Measurements from ENCODE around the gene BOK.

BOK gene

DNA sequence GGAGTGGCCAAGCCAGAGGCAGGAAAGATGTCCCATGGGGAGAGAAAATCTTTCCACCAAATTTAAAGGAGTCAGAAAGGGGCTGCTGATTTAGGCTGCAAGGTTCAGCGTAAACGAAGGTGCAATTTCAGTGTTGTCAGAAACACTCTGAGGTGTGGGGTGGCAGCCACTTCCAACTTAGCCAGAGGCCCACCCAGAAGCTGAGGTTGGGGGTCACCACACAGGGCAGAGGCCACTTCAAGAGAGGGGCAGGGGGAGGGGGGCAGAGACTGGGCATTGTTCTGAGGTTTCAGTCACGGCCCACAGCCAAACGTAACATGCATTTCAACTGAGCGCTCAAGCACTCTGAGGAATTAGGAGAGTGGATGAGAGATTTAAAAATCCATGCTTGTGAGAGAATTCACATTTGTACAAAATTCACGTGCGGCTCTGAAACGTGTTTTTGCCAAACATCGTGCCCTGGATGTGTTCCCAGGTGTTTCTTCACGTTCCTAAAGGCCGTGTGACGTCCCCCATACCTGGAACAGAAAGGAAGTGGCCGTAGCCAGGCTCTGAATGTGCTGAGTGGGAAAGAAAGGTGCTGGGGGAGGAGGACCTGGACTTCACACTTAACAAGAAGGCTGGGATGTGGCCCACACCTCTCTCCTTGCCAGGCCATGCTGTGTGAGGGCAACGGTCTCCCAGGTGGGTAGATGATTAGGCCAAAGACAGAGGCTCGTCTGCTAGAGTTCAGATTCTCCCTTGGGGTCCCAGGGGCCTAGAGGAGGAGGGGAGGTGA lies 19.5 kb upstream of the BOK start:
- no peak for DNase-seq (ENCODE audit: low read depth, low spot score)

- no peak for DNase-seq (ENCODE audit: low read depth, low spot score)
Observed at GRCh38 chr2:241539616-241540374, 18.8 kb upstream of the BOK start.

DNA sequence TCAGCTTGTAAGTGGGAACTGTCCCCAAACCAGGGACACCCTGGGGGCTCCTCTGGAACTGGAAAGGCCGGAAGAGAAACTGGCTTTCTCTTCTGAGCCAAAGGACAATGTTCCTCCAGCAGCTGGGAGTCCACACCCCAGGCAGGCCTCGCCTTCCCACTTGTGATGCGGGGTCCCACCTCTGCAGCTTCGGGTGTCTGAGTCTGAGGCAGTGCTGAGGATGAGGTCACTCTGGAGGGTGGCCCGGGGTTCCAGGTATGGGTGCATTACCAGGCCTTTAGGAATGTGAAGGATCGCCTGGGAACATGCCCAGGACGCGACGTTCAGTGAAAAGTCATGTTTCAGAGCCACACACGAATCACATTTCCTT lies 18.2 kb upstream of the BOK start:
- no peak for DNase-seq (ENCODE audit: low read depth, low spot score)

DNA sequence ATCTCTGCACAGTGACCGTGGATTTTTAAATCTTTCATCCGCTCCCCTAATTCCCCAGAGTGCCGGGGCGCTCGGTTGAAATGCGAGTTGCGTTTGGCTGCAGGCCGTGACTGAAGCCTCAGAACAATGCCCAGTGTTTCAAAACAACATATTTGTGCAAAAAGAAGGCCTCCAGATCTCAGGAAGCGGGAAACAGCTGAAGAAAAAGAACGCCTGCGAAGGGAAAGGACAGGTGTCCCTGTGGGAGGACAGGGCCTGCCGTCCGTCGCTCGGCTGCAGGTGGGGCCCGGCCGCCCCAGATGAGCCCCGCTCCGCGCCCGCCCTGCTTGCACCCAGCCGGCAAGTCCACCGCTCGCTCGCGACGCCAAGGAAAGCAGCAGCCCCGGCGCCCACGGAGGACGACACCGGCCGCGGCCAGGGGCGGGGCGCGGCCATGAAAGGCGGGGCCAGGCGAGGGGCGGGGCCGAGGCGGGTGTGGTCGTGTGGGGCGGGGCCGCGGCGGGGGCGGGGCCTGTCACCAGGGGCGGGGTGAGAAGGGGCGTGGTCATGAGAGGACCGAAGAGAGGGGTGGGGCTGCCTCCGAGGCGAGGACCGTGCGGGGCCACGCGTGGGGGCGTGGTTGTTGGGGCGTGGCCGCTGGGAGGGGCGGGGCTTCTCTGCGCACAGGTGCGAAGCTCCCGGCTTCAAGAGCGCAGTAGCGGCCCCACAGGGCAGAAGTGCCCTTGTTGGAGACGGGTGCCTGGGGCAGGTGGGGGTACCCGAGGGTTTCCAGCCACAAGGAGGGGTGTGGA lies 17.6 kb upstream of the BOK start:
- no peak for DNase-seq (ENCODE audit: low read depth, low spot score)

DNA sequence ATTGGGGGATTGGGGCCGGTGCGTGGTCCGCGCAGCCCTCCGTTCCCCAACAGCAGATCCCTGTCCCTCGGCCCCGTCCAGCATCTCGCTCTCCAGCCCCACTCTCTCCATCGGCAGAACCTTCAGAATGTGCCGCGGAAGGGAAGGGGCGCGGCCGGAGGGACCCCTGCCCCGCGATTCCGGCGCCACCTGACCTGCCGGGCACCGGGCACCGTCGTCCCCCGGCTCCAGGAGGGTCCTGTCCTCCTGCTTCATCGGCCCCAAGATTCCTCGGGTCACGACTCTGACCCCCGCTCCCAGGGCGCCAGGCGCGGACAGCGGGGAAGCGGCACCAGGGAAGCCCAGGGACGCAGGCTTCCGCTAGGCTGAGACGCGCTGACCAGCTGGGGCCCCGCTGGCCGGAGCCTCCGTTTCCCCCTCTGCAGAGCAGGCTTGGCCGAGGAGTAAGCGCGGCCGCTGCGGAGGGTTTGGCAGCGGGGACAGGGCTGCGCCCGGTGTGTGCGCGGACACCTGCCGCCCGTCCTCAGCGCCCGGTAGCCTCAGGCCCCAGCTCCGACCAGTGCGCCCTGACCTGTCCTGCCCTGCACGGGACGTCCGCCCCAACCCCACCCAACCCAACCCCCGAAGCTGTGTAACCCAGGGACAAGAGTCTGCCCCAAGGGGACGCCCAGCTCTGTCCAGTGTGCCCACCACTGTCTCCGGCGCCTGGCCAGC lies 16.8 kb upstream of the BOK start:
- DNase-seq (ENCODE audit: low read depth, low spot score) = no peak

- no peak for DNase-seq (ENCODE audit: low read depth, low spot score)
Observed at GRCh38 chr2:241542278-241542605, 16.3 kb upstream of the BOK start.

- DNase-seq (ENCODE audit: low read depth, low spot score) = no peak
Observed at GRCh38 chr2:241545106-241545505, 13.4 kb upstream of the BOK start.

DNA sequence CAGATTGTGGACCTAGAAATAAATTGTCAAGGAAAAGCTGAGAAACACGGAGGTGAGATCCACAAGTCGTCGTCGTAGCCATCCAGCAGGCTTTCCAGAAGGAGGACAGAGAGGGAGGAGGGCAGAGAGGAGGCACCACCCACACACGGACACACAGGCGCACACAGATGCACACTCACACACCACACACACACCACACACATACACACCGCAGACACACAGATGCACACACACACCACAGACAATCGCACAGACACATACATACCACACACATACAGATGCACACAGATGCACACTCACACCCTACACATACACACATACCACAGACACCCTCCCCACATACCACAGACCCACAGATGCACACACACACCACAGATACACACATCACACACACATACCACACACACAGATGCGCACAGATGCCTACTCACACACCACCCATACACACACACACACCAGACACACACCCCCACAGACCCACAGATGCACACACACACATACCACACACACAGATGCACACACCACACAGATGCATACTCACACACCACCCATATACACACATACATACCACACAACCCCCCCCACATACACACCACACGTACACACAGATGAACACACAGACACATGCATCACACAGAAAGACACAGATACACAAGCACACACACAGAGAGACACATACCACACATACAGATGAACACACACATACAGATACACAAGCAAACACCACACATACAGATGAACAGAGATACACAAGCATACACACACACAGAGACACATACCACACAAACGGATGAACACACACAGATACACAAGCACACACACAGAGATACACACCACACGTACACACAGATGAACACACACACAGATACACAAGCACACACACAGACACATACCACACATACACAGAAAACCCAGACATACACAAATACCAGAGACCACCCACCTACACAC lies 12.7 kb upstream of the BOK start:
- DNase-seq (ENCODE audit: low read depth, low spot score) = no peak

DNA sequence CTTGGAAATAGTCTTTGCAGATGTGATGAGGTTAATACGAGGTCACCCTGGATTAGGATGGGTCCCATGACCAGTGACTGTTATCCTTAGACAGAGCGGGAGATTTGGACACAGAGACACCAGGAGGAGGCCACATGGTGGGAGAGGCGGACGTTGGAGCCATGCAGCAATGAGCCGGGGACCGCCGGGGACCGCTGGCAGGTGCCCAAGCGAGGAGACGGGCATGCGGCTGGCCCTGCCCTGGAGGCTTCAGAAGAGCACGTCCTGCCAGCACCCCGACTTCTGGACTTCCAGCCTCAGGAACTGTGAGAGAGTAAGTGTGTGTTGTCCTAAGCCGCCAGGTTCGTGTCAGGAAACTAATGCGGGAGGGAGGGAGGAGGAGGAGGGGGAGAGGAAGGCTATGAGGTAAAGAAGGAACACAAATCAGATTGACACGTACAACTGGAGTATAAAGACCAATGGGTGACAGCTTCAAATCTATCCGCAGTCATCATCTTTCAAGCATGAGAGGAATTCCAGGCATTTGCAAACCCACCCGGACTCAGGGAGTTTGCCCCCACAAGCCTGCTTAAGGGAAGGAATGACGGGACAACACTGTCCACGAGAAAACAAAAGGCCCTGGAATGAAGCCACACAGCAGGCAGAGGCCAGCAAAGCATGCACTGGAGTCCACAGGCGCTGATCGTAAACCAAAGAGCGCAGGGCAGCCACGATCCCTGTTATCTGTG lies 11.6 kb upstream of the BOK start:
- DNase-seq (ENCODE audit: low read depth, low spot score) = no peak

DNA sequence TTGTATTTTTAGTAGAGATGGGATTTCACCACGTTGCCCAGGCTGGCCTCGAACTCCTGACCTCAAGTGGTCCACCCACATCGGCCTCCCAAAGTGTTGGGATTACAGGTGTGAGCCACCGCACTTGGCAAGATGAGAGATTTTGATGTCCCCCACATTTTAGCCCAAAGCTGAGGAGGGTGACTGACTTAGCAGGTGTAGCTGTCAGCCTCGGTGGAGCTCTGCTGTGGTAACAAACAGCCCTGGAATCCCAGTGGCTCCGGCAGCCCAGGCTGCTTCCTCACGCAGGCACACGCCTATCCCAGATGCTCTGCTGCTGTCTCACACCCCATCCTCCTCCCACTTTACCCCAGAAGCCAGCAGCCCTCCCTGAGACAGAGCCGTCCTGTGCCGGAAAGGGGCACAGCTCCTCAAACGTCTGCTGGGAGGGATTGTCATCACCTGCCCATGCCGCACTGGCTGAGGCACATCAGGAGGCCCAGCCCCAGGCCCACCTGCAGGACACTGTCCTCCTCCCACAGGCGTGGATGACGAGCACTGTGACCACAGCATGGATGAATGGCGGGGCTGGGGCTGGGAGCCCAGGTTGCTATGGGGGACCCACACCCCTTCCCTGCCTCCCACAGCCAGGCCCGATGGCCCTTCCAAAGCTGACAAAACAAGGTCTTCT lies 10.6 kb upstream of the BOK start:
- DNase-seq (ENCODE audit: low read depth, low spot score) = no peak

DNA sequence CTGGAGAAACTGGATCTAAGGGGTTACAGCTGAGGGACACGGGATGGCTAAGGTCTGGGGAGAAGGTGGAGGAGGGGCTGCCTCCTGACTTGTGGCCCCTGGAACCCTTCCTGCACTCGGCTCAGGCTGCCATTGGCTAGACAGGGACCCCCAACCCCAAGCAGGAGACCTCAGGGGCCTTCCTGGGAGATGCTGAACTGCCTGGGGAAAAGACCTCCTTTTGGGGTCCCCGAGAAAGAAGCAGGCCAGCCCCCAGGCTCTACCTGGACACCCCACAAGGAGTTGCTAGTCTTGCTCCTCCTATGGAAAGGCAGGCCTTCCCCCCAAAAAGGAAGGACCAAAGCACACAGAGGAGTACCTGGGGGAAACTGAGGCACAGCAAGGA lies 10.1 kb upstream of the BOK start:
- DNase-seq (ENCODE audit: low read depth, low spot score) = no peak

DNA sequence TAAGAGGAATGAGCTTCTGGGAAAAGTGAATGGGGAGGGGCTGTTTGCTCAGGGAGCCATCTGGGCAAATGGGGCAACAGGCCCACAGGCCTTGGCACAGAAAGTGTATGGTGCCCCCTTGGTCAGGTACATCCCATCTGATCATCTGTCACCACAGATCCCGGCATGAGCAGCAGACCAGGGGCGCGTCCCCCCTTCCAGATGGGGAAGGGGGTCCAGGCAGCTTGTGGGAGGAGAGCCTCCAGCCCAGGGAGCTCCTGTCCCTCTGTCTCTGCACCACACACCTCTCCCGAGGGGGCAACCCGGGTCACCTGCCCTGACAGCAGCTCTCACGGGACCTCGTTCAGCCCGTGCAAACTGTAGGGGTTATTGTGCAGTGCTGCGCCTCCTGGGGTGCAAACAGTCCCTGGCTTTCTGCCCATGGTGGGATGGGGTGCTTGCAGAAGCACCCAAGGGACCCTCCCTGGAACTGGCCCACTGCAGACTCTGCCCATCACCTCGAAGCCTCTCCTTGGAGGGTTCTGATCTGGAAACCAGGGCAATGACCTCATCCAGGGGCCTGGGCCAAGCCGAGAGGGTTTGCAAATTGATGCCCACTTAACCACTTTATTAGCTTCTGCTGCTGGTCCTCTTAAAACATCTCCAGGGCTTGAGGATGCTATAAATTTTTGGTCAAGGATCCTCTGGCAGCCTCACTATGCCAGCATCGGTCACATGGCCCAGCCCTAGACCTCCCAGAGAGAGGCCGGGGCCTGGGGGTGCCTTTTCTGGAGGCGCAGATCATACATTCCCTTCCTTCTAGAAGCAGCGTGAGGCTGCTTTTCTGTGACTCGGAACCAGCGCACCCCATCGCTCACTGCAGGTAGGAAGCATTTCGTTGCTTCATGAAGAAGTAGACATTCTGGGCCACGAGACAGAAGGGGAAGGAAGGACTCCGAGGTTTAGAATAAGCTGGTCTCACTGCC lies 7.6 kb upstream of the BOK start:
- DNase-seq (ENCODE audit: low read depth, low spot score) = no peak

DNA sequence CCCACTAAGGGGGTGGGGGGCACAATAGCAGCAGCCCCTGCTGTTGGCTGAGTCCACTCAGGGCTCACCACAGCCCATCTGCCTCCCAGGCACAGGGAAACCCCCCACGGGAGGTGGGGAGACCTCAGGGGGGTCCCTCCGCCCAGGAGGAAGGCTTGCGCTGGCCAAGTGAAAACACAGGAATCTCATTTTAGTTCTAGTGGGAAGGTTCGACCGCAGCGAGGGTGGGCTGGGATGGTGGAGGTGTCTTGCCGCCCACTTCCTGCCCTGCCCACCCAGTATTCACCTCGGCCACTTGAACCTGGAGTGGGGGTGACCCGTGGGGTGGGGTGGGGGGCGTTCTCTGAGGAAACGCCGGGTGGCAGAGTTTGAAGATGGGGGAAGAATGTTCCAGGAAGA lies 6.9 kb upstream of the BOK start:
- DNase-seq (ENCODE audit: low read depth, low spot score) = no peak

DNA sequence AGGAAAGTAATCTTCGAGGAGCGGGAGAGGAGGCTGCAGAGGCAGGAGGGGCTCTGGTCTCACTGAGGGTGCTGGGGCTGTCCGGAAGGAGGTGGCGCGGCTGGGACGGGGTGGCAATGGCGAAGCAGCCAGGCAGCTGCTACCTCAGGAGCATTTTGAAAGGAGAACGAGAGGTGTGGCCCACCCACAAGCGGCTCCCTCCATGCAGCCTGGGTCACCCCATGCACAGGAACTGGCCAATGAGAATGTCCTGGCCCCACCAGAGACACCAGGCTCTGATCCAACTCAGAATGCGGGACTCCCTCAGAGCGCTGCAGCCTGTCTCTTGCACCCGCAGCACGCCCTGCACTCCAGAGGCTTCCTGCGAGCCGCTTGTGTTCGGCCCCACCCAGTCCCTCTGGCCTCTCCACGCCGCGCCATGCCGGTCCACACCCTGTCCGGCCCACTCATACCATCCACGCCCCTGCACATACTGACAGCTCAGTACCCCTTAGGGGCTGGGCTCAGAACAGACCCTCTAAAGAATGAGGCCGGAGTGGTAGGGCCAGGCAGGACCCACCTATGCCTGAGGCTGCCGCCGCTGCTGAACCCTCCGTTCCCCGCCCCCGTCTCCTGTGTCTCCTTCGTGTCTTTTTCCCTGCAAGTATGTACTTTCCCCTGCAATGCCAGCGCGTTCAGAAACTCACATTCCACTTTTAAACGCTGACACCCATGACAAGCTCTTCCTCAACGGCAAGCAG lies 6.4 kb upstream of the BOK start:
- DNase-seq (ENCODE audit: low read depth, low spot score) = no peak

- DNase-seq (ENCODE audit: low read depth, low spot score) = no peak
Observed at GRCh38 chr2:241553512-241553830, 5.1 kb upstream of the BOK start.

GRCh38 chr2:241553981-241554380 lies 4.6 kb upstream of the BOK start:
- DNase-seq (ENCODE audit: low read depth, low spot score) = no peak

- no peak for DNase-seq (ENCODE audit: low read depth, low spot score)
Observed at GRCh38 chr2:241554610-241555322, 3.8 kb upstream of the BOK start.

All from brain pericyte (primary cell).